Esophagus muscularis mucosa (tissue), 4 donors: ENCODE data around the gene LTN1. TPM values are rescaled to one million over a fixed set of nuclear protein-coding genes. Genes with fewer than 3 reads are reported as not detected.
A peak's percentile ranks its signal among the peaks of the same experiment; 100 is the strongest.

Experiments
- DNase-seq: peaks from one replicate; pipeline ENCODE4 v3.0.0-alpha.2; 2017; ENCODE audit errors: extremely low spot score
- H3K27ac ChIP-seq, 4 donors: fragments of 200-600 bp; sonication (generic); replicated peaks in 1 of 4; 1 replicate in 3 of 4; 2 replicates in 1 of 4; pipeline ENCODE4 v1.5.1; 2016 to 2019; ENCODE audit warnings: mild to moderate bottlenecking in 1 of 4
- H3K27me3 ChIP-seq, 4 donors: fragments of 200-600 bp; sonication (generic); one replicate each; pipeline versions ENCODE4 v1.5.1 to v1.6.0; 2016 to 2019
- H3K36me3 ChIP-seq, 4 donors: fragments of 200-600 bp; sonication (generic); one replicate each; pipeline ENCODE4 v1.5.1; 2016 to 2019
- H3K4me1 ChIP-seq, 4 donors: fragments of 200-600 bp; sonication (generic); one replicate each; pipeline ENCODE4 v1.5.1; 2016 to 2019
- H3K4me3 ChIP-seq, 4 donors: fragments of 200-600 bp; sonication (generic); 1 replicate in 2 of 4; 2 replicates in 2 of 4; pipeline ENCODE4 v1.5.1; 2016 to 2019; ENCODE audit warnings: mild to moderate bottlenecking in 4 of 4, moderate library complexity in 1 of 4
- H3K9me3 ChIP-seq, 4 donors: fragments of 200-600 bp; sonication (generic); 1 replicate in 3 of 4; 2 replicates in 1 of 4; pipeline ENCODE4 v1.5.1; 2016 to 2019
- EP300 ChIP-seq: sonication (generic); formaldehyde crosslinking; IDR thresholded peaks from one replicate; pipeline ENCODE4 v1.6.1; 2017; ENCODE audit warnings: antibody characterized with exemption
- POLR2A ChIP-seq: fragments of 450-650 bp; IDR thresholded peaks from one replicate; pipeline ENCODE4 v1.6.1; 2017; ENCODE audit warnings: antibody characterized with exemption, moderate library complexity, mild to moderate bottlenecking, low read depth
- POLR2AphosphoS5 ChIP-seq, 2 donors: sonication (generic); formaldehyde crosslinking; IDR thresholded peaks; one replicate each; pipeline ENCODE4 v1.6.1; 2017; ENCODE audit warnings: antibody characterized with exemption in 2 of 2
- WGBS: methylation state at CpG from one replicate; pipeline ENCODE4 v1.1.5; 2018; 5-methylcytosine and 5-hydroxymethylcytosine counted together
- intact Hi-C: fragments of 100-400 bp; cut with DNase I; formaldehyde crosslinking; loops from one replicate; pipeline ENCODE4 v1.15.1; 2023
- total RNA-seq, 4 donors: library from RNA; depleted of rRNA; stranded (reverse); fragments of >200 nt; gene quantifications; one replicate each; pipeline versions ENCODE4 v1.1.0 to v1.2.1, GENCODE V29; 2016
- TF ChIP-seq, protein P1 (sequence below), 3 experiments: fragments of 200-600 bp in 2 of 3; fragments of 450-650 bp in 1 of 3; sonication (generic) in 2 of 3; IDR thresholded peaks; one replicate each; pipeline ENCODE4 v1.5.1; 2017 to 2019; ENCODE audit warnings: antibody characterized with exemption in 3 of 3, mild to moderate bottlenecking in 2 of 3, moderate library complexity in 1 of 3

LTN1 gene
- total RNA-seq, 4 donors from 2014 or later = 19.4 to 39.7 (median 26.5) TPM

DNA sequence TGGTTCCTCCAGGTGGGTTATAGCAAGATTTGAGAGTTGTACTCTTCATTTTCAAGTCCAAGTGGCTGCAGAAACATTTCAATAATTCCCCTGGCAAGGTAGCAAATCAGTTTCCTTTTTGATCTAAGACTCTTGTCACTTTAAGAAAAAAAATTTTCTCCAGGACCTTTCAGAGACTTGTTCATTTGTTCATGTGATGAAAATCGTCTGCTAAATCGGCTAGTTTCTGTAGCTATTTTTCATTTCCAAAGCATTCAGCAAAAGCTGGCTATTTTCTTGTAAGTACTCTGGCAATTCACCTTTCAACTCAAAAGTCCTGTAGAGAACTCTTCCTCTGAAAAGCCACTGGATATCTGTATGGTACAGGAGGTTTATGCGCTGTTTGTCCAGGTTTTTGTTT, 93.5 kb downstream of the LTN1 start:
- Histone ChIP-seq H3K27ac (peak overlapping the region; percentile 13 to 30 (median 19)), H3K27me3 (no peaks in the 10 kb centered on the region), H3K4me3 (no peak overlapping the region), H3K4me1 (peaks cover 0 to 25% (median 8%) of the 10 kb centered on the region in 4 donors), H3K9me3 (no peaks in the 10 kb centered on the region), H3K36me3 (no peaks in the 10 kb centered on the region)
- intact Hi-C loops = no loop called here
- no peak for DNase-seq
- TF ChIP-seq POLR2A = no peak
- no peak for TF ChIP-seq EP300
- TF ChIP-seq, protein P1, sequence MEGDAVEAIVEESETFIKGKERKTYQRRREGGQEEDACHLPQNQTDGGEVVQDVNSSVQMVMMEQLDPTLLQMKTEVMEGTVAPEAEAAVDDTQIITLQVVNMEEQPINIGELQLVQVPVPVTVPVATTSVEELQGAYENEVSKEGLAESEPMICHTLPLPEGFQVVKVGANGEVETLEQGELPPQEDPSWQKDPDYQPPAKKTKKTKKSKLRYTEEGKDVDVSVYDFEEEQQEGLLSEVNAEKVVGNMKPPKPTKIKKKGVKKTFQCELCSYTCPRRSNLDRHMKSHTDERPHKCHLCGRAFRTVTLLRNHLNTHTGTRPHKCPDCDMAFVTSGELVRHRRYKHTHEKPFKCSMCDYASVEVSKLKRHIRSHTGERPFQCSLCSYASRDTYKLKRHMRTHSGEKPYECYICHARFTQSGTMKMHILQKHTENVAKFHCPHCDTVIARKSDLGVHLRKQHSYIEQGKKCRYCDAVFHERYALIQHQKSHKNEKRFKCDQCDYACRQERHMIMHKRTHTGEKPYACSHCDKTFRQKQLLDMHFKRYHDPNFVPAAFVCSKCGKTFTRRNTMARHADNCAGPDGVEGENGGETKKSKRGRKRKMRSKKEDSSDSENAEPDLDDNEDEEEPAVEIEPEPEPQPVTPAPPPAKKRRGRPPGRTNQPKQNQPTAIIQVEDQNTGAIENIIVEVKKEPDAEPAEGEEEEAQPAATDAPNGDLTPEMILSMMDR (IDR thresholded peaks at IDR 0.05) = no peak
- no peak for TF ChIP-seq POLR2AphosphoS5 (IDR thresholded peaks at IDR 0.05)
- WGBS = 53% methylated on average over 3 of the region's 3 CpGs

- no peak overlapping the region for H3K27ac ChIP-seq
- WGBS = 82% methylated on average over 3 of the region's 3 CpGs
Observed at GRCh38 chr21:28893687-28894086, 99.0 kb downstream of the LTN1 start.

GRCh38 chr21:28892199-28893111, 100.2 kb downstream of the LTN1 start:
- intact Hi-C loops = no loop called here
- no peak for TF ChIP-seq POLR2A
- TF ChIP-seq, protein P1 (IDR thresholded peaks at IDR 0.05) = no peak
- TF ChIP-seq POLR2AphosphoS5 (IDR thresholded peaks at IDR 0.05) = no peak
- TF ChIP-seq EP300 = no peak
- Histone ChIP-seq H3K27me3 (no peaks in the 10 kb centered on the region), H3K4me3 (no peak overlapping the region), H3K27ac (peak overlapping the region in 2 of 4 donors; percentile 19 to 26), H3K4me1 (peaks cover 0 to 12% (median 2%) of the 10 kb centered on the region in 4 donors), H3K36me3 (no peaks in the 10 kb centered on the region), H3K9me3 (no peaks in the 10 kb centered on the region)
- DNase-seq = no peak
- 69% methylated on average over 6 of the region's 6 CpGs for WGBS

More at GRCh38 chr21:28893687-28894086, 99.0 kb downstream of the LTN1 start:
- Histone ChIP-seq H3K36me3 (no peaks in the 10 kb centered on the region), H3K4me1 (peaks cover 0 to 25% (median 5%) of the 10 kb centered on the region in 4 donors), H3K9me3 (no peaks in the 10 kb centered on the region), H3K4me3 (no peak overlapping the region), H3K27me3 (no peaks in the 10 kb centered on the region)
- no peak for DNase-seq
- TF ChIP-seq, protein P1 (IDR thresholded peaks at IDR 0.05) = no peak
- no peak for TF ChIP-seq POLR2A
- intact Hi-C loops = no loop called here

DNA sequence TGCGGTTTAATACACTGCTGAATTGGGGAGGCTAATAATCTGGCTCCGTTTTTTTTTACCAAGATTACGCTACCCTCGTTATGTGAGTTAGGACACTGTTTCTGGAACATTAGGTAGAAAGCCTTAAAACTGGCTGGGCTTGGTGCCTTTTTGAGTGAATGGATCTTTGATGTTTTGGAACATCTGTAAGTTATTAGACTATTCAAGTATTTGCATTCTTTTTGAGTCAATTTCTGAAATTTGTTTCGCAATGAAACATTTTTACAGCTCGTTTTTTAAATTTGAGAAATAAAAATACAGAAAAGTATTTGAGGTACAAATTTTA, 106.9 kb downstream of the LTN1 start:
- peak overlapping the region in 1 of 4 donors; percentile 56 for H3K4me3 ChIP-seq
- intact Hi-C loops = no loop called here
- no peak for DNase-seq
- no peaks in the 10 kb centered on the region for H3K27me3 ChIP-seq
- peak overlapping the region; percentile 84 to 91 (median 88) for H3K27ac ChIP-seq
- no peaks in the 10 kb centered on the region for H3K9me3 ChIP-seq
- WGBS = 87% methylated on average over 6 of the region's 6 CpGs
- TF ChIP-seq, protein P1 (IDR thresholded peaks at IDR 0.05) = no peak
- TF ChIP-seq EP300 (no peak), POLR2AphosphoS5 (IDR thresholded peaks at IDR 0.05) (no peak), POLR2A (no peak)
- peaks cover 4 to 19% (median 14%) of the 10 kb centered on the region in 4 donors for H3K36me3 ChIP-seq
- peaks cover 10 to 19% (median 14%) of the 10 kb centered on the region in 4 donors for H3K4me1 ChIP-seq
